Activated CD8-positive, alpha-beta memory T cell treated with anti-CD3 and anti-CD28 coated beads, Interleukin-2, amount 50 U/mL, for 4 hours (primary cell): Measurements from ENCODE around the gene CDC40.
A peak's percentile ranks its signal among the peaks of the same experiment; 100 is the strongest.

ENCODE experiments used
- DNase-seq: peaks from one replicate; pipeline ENCODE4 v3.0.0-alpha.2; 2020

The CDC40 gene

DNA sequence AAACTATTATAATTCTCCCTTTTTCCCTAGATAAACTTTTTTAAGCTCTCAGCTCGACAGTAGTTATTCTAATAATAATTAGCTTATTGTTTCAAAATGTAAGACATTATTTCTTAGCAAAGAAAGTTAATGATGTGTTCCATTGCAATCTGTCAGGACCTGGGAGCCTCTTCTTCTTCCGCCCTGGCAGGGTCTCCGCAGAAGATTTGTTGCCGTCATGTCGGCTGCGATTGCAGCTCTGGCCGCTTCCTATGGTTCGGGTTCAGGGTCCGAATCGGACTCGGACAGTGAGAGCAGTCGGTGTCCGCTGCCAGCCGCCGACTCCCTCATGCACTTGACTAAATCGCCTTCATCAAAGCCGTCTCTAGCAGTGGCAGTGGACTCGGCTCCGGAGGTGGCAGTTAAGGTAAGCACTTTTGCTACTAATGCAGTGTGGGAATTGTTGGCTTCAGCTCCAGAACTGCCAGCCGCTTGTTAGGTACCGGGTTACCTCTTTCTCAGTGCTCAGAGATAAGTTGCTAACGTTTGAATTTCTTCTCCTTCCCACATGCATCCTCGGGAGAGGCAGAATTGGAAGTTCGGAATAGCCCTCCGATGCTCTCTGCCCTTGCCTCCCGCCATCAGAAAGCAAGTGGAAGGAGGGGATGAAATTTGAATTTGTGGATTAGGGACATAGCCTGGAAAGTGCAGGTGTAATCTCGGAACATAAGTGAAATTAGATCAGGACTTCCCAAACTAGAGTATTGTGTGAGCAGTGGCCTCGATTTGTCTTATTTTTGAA lies at the start of gene CDC40:
CDC40 (plus strand) TSS at position 200 of the 781 bp plus-strand sequence; CDS start at position 218, 18 bp downstream.
- DNase-seq, result peak; percentile 48

GRCh38 chr6:110137924-110138887 lies 42.0 kb upstream of the CDC40 start:
- DNase-seq, result no peak

DNA sequence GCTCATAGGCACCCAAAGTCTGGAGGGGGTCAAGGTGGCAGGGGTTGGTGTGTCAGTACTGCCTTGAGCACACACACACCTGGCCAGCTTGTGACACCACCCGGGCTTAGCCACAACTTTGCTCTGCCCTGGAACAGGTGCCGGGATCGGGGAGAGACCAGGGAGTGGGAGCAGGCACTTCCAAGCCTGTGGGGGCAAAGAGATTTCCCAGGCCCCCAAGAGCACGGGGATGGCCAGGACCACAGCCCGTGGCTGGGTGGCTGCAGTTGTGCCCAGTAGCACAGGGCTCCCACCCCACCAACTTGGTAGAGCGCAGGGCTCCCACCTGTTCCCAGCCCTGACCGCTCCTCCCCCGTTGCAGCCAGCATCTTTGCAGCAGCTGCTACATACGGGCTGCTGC lies 41.2 kb upstream of the CDC40 start:
- no peak for DNase-seq

GRCh38 chr6:110140650-110141049 lies 39.6 kb upstream of the CDC40 start:
- DNase-seq, result no peak

DNA sequence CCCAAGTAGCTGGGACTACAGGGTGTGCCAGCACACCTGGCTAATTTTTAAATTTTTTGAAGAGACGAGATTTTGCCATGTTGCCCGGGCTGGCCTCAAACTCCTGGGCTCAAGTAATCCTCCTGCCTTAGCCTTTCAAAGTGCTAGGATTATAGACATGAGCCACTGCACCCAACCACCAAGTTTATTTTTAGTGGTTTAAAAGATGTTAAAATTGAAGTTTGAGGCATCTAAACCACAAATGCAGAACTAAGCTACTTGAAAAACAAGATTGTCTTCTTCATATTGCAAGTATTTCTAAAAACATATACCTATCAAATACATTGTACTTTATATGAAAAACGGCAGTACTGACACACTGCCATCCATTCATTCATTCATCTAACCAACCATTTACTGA lies 32.4 kb upstream of the CDC40 start:
- no peak for DNase-seq

DNA sequence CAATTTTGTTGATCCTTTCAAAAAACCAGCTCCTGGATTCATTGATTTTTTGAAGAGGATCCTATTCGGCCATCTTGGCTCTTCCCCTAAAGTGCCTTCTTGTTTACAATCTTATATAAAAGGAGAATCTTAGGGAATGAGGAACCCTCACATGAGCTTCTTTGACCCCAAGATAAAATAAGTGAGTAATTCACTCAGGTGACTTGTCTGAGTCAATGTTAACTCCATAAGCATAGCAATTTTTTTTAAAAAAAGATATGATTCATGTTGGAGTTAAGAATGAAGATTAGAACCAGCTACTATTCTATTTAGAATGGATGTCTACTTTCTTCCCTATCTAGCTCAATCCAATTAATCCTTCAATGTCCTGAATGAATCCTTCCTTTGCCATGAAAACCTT lies 21.7 kb upstream of the CDC40 start:
- DNase-seq, result no peak

DNA sequence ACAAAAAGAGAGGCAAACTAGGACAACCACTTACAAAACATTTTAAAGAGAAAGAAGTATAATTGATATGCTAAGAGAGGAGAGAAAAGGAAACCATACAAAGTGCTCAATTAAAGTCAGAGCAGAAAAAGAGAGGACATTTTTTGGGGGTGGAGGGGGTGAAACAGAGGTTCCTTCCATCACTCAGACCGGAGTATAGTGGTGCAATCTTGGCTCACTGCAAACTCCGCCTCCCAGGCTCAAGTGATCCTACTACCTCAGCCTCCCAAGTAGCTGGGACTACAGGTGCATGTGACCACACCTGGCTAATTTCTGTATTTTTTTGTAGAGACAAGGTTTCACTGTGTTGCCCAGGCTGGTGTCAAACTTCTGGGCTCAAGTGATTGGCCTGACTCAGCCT lies 10.1 kb upstream of the CDC40 start:
- DNase-seq, result no peak

DNA sequence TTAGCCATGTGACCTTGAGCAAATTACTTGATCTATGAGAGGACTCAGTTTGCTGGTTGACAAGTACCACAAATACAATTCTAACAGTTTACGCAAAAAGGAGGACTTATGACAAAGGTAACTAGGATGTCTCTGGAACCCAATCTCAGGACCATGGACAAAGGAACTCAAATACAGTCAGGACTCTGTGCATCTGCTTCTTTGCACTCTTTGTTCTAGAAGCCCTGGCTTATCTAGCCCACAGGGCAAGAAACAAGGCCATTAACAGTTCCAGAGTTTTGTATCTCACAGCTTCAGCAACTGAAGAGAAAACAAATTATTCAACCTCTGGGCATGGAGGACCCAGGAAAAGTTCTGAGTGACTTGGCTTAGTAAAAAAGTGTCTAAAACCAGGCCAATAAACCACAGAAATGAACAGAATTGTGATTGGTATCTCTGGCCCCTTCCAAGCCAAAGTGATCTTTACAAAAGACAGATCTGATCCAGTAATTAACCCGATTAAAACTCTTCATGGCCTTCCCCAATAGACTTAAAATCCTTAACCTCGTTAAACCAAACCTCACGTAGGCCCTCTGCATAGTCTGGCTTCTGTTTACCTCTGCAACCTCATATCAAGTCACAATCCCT lies 6.6 kb upstream of the CDC40 start:
- DNase-seq, result no peak

- peak; percentile 69 for DNase-seq
These were observed 1.4 kb upstream of the CDC40 start for GRCh38 chr6:110178626-110179405.

- DNase-seq, result peak; percentile 87
These were observed 610 bp upstream of the CDC40 start, which contains the start of gene WASF1 for GRCh38 chr6:110179406-110180227. TSS of gene WASF1 (minus strand) at chr6:110179670. CDS start at chr6:110127601, 52,069 bp downstream.

DNA sequence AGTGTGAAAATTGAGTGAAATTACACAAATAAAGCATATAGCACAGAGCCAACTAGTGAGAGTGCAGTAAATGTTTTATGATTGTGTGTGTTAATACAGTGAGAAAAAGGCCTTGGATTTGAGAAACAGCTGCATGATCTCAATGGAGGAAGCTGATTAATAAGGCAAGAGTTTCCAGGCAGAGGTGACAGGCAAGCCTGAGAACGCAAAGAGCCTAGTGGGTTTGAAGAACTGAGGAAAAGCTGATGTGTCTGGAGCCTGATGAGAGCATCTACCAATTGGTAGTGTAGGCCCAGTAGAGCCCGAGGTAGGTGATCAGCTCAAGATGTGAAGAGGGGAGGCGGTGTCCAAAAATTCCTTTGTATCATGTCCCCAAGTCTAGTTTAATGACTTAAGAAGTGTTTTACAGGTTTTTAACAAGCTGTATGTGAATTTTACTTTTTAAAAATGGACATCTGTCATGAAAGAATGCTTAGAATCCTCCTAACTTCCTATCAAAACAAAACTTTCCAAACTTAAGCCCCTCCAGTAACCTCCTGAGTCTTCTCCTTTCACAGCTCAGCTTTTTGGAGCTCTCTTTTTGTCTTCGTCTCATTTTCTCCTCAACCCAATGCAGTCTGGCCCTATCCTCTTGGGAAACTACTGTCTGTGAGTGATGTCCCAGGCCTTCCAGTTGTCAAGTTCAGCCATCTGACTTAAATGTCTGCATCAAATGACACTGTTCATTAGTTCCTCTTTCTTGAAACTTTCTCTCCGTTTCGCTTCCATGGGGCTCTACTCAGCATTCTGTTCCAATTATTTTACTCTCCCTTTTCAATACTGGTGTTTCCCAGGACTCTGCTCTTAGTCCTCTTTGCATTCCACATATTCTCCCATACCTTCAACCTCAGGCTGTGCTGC lies 1.2 kb downstream of the CDC40 start:
- DNase-seq, result no peak

GRCh38 chr6:110183292-110183885 lies 3.2 kb downstream of the CDC40 start:
- no peak for DNase-seq

DNA sequence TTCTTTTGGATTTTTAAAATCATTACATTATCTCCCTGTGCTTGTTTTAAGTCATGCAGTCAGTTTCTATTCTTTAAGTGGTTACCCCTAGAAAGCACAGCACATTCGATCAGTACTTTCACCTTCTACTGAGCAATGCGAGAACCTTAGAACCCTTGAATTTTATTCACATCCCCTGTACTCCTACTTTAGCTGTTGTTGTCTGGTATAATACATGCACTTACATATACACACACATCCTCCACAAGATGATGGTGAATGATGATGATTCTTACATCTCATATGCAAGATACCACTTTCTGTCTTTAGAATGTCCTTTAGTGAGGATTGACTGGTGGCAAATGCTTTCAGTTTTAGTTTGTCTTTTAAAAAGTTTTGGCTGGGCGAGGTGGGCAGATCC lies 5.7 kb downstream of the CDC40 start:
- no peak for DNase-seq

- DNase-seq, result no peak
These were observed 8.6 kb downstream of the CDC40 start for GRCh38 chr6:110188791-110189190.

DNA sequence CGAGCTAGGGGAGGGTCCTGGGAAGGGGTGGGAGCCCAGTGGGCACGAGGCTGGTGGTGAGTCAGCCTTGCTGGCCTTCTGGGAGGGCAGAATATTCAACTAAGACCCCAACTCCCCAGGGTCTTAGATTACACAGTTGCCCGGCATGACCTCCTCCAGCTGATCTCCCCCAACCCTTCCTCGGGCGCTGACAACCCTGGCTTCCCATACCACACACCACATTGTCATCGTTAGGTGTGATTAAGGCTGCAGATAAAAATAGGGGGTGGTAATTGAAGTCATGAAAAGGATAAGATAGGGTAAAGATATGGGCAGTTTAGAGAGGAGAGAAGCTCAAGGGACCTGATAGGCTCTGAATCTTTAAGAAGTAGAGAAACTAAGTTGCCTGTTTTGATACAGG lies 10.5 kb downstream of the CDC40 start:
- DNase-seq, result no peak

GRCh38 chr6:110191477-110191876 lies 11.2 kb downstream of the CDC40 start:
- DNase-seq, result no peak

- no peak for DNase-seq
These were observed 15.4 kb downstream of the CDC40 start for GRCh38 chr6:110195639-110196038.

- DNase-seq, result no peak
These were observed 16.6 kb downstream of the CDC40 start for GRCh38 chr6:110196874-110197273.

- no peak for DNase-seq
These were observed 18.3 kb downstream of the CDC40 start for GRCh38 chr6:110198561-110198960.
